ENCODE measurements around the gene RNU4-1. TPM values are rescaled to one million over a fixed set of nuclear protein-coding genes. Genes with fewer than 3 reads are reported as not detected.

Gene RNU4-1
- total and polyA plus RNA-seq, 9 of the 15 experiments (the other 6 are each of a cell fraction or from before 2014, with no cell fraction given): under 0.01 to 19,719 (median 3,563) TPM; not detected in 4

DNA sequence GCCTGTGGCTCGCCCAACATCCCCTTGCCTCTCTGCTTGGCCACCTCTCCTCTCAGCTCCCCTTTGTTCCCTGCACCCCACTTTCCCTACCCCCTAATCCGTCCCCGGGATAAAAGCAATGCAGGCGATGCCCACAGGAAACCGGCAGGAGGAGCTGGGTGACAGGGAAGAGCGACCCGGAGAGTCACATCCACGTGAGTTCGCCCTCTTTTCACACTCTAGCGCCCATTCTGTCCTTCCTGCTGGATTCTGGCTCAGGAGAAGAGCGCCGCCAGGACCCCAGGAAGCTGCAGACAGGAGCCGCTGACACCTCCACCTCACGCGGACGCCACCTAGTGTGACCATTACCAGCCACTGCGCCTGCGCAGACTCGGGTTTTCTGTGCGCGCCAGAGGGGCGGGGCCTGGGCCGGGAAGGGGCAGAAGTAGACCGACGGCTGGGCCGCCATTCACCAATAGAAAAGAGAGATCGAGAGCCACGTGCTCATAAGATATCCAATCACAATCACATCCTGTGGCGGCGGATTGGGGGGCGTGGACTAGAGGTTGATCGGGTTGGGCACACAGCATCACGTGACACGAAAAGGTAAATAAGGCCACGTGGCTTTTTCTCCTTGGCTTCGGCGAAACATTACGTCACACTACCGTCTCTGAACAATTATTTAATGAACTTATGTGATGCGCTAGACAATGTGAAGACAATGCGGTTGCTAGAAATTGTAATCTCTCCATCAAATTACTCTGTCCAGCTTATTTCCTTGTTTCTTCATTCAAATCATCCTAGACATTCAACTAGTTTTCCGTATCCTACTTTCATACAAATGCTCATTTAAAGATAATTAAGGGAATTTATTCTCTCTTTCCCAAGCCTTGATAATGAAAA is 24.4 kb upstream of the RNU4-1 start (continued):
- TF ChIP-seq, protein P1, sequence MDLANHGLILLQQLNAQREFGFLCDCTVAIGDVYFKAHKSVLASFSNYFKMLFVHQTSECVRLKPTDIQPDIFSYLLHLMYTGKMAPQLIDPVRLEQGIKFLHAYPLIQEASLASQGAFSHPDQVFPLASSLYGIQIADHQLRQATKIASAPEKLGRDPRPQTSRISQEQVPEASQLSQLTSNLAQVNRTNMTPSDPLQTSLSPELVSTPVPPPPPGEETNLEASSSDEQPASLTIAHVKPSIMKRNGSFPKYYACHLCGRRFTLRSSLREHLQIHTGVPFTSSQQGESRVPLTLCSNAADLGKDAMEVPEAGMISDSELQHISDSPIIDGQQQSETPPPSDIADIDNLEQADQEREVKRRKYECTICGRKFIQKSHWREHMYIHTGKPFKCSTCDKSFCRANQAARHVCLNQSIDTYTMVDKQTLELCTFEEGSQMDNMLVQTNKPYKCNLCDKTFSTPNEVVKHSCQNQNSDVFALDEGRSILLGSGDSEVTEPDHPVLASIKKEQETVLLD (IDR thresholded peaks at IDR 0.05): peak; percentile 95
- TF ChIP-seq, protein P2, sequence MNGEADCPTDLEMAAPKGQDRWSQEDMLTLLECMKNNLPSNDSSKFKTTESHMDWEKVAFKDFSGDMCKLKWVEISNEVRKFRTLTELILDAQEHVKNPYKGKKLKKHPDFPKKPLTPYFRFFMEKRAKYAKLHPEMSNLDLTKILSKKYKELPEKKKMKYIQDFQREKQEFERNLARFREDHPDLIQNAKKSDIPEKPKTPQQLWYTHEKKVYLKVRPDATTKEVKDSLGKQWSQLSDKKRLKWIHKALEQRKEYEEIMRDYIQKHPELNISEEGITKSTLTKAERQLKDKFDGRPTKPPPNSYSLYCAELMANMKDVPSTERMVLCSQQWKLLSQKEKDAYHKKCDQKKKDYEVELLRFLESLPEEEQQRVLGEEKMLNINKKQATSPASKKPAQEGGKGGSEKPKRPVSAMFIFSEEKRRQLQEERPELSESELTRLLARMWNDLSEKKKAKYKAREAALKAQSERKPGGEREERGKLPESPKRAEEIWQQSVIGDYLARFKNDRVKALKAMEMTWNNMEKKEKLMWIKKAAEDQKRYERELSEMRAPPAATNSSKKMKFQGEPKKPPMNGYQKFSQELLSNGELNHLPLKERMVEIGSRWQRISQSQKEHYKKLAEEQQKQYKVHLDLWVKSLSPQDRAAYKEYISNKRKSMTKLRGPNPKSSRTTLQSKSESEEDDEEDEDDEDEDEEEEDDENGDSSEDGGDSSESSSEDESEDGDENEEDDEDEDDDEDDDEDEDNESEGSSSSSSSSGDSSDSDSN (IDR thresholded peaks at IDR 0.05; ENCODE audit: borderline replicate concordance in 1 of 2, low read depth in 2 of 2, low read length in 2 of 2): no peak
- TF ChIP-seq ARID1B (IDR thresholded peaks at IDR 0.05): peak; percentile 22
- TF ChIP-seq, protein P3, sequence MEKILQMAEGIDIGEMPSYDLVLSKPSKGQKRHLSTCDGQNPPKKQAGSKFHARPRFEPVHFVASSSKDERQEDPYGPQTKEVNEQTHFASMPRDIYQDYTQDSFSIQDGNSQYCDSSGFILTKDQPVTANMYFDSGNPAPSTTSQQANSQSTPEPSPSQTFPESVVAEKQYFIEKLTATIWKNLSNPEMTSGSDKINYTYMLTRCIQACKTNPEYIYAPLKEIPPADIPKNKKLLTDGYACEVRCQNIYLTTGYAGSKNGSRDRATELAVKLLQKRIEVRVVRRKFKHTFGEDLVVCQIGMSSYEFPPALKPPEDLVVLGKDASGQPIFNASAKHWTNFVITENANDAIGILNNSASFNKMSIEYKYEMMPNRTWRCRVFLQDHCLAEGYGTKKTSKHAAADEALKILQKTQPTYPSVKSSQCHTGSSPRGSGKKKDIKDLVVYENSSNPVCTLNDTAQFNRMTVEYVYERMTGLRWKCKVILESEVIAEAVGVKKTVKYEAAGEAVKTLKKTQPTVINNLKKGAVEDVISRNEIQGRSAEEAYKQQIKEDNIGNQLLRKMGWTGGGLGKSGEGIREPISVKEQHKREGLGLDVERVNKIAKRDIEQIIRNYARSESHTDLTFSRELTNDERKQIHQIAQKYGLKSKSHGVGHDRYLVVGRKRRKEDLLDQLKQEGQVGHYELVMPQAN (IDR thresholded peaks at IDR 0.05; ENCODE audit: borderline replicate concordance): peak; percentile 52
- TF ChIP-seq LEF1 (IDR thresholded peaks at IDR 0.05): no peak; the same call in 1 of the 2 replicates
- TF ChIP-seq NFRKB (IDR thresholded peaks at IDR 0.05; ENCODE audit: low read depth): peak; percentile 78
- TF ChIP-seq SRF (CRISPR knock-in tag; IDR thresholded peaks at IDR 0.05): peak in 1 of 2 experiments; percentile 31; a peak in 1 of 4 replicates
- peak; percentile 85 for TF ChIP-seq KDM5B (IDR thresholded peaks at IDR 0.05; ENCODE audit: insufficient replicate concordance, low read depth, low read length)
- TF ChIP-seq TAL1 (IDR thresholded peaks at IDR 0.05): no peak
- peak; percentile 67; the same call in 1 of the 2 replicates for TF ChIP-seq CTBP1 (IDR thresholded peaks at IDR 0.05; ENCODE audit: borderline replicate concordance)
- peak; percentile 99 for TF ChIP-seq ATF7 (IDR thresholded peaks at IDR 0.05)
- TF ChIP-seq SMARCA5 (IDR thresholded peaks at IDR 0.05): no peak
- TF ChIP-seq, protein P4, sequence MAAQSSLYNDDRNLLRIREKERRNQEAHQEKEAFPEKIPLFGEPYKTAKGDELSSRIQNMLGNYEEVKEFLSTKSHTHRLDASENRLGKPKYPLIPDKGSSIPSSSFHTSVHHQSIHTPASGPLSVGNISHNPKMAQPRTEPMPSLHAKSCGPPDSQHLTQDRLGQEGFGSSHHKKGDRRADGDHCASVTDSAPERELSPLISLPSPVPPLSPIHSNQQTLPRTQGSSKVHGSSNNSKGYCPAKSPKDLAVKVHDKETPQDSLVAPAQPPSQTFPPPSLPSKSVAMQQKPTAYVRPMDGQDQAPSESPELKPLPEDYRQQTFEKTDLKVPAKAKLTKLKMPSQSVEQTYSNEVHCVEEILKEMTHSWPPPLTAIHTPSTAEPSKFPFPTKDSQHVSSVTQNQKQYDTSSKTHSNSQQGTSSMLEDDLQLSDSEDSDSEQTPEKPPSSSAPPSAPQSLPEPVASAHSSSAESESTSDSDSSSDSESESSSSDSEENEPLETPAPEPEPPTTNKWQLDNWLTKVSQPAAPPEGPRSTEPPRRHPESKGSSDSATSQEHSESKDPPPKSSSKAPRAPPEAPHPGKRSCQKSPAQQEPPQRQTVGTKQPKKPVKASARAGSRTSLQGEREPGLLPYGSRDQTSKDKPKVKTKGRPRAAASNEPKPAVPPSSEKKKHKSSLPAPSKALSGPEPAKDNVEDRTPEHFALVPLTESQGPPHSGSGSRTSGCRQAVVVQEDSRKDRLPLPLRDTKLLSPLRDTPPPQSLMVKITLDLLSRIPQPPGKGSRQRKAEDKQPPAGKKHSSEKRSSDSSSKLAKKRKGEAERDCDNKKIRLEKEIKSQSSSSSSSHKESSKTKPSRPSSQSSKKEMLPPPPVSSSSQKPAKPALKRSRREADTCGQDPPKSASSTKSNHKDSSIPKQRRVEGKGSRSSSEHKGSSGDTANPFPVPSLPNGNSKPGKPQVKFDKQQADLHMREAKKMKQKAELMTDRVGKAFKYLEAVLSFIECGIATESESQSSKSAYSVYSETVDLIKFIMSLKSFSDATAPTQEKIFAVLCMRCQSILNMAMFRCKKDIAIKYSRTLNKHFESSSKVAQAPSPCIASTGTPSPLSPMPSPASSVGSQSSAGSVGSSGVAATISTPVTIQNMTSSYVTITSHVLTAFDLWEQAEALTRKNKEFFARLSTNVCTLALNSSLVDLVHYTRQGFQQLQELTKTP (IDR thresholded peaks at IDR 0.05; ENCODE audit: low read depth in 1 of 2, partially characterized antibody in 2 of 2): peak in 1 of 2 experiments; percentile 78
- 0 out of 2 replicates have a peak, but pooled peaks have one; percentile 49 for TF ChIP-seq MECOM (CRISPR knock-in tag; IDR thresholded peaks at IDR 0.05)
- TF ChIP-seq SAP30 (IDR thresholded peaks at IDR 0.05; ENCODE audit: borderline replicate concordance, insufficient read depth, low read depth, low read length, poor library complexity, severe bottlenecking): peak; percentile 61
